NAMALWA (cell line): ENCODE data around the gene IGIP.
A peak's percentile ranks its signal among the peaks of the same experiment; 100 is the strongest.
"Not testable (repeated sequence)": the region's sequence is repeated elsewhere in the genome, so short reads cannot be mapped to it uniquely, and the experiment has no call there.

Experiments
- DNase-seq: peaks from one replicate; pipeline ENCODE4 v3.0.0-alpha.2; 2015; ENCODE audit warnings: low spot score

The IGIP gene

DNA sequence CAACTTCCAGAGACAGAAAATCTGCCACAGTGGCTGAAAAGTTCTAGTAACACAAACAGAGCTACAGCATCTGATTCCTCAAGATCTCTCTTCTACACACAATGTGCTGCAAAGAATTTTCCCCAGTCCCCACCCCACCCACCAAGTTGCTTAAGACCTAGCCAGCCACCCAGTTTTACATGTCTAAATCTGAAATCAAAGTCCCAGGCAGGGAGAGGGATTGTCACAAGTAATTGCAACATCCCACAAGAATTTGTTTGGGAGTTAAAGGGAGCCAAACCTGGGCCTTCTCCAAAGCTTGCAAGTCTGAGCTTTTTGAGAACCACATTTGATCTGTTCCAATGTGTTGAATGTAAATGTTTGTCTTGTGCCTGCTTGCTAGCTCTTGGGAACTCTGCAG is 15.5 kb downstream of the IGIP start:
- no peak for DNase-seq

DNA sequence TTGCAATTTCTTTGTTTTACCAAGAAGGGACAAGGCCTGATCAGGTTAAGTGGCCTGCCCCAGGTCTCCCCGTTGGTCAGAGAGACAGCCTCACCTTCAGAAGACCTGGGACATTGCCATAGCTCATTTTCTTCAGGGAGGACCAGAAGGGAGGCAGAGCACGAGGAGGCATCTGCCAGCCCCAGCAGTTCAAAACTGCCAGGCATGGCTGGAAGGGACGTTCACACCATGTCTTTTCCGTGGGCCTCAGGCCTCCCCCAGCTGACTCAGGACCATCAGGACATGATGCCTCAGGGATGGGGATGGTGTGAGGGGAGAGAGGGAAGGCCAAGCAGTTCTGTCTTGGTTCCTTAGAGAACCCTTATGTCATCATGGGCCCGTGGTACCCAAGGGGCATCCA is 16.5 kb downstream of the IGIP start:
- no peak for DNase-seq

GRCh38 chr5:140142856-140143255 is 17.1 kb downstream of the IGIP start:
- DNase-seq = no peak

- no peak for DNase-seq
These were observed 18.0 kb downstream of the IGIP start for GRCh38 chr5:140143521-140144258.

DNA sequence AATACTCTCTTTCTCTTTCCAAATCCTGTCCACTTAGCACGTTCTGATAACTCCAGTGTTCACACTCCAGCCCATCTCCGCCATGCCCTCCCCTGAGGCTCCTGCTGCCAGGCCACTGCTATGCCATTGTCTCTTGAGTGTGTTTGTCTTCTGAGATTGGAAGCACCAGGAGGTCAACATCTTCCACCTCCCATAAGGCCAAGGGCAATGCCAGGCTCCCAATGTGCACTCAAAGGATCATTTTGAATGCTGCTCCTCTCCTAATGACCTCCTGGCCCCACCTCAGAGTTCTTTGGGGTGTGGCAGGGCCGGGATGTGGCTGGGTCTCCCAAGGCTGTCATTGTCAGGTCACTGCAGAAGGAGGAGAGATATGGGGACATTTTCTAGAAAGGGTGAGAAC is 19.5 kb downstream of the IGIP start:
- no peak for DNase-seq

DNA sequence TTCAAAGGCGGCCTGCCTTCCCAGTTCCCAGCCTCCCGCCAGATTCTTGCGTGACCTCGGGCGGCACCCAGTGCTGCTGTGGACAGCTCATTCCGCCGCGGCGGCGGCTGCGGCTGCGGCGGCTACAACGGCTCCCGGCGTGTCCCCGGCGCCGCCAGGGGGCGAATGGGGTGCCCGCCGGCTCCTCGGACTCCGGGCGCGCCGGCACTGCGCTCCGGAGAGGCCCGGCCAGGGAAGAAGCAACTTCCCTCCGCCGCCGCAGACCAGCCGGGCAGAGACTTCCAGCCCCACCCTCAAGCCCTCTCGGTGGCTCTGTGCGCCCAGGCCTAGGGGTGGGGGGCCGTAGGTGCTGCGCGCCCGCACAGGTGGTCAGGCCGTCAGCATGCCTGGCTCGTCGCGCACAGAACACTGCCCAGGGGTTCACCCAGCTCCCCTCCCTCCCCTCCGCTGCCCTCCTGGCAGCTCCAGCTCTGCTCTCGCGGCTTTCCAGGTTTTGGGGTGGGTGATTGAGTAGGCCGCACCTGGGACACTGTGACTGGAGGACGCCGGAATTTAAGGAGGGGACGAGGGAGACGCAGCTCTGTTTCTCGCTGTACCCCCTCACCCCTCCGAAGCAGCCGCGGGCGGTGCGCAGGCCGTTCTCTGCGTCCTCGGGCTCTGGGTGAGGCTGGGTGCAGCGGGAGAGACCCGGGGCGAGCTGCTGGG is 20.2 kb downstream of the IGIP start:
- DNase-seq = no peak

DNA sequence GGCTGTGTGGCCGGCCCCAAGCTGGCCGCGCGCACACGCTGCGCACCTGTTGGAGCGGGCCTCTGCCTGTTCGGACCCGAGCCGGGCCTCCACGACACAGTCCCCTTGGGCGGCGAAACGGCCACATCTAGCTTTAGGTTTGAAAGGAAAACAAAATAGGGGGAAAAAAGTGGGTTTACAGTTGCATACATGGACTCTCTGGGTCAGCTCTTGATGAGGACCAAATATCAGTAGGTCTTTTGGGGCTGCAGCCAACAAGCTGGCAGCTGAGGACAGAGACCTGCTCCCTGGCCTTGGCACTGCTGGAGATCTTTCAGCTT is 20.7 kb downstream of the IGIP start:
- no peak for DNase-seq

DNA sequence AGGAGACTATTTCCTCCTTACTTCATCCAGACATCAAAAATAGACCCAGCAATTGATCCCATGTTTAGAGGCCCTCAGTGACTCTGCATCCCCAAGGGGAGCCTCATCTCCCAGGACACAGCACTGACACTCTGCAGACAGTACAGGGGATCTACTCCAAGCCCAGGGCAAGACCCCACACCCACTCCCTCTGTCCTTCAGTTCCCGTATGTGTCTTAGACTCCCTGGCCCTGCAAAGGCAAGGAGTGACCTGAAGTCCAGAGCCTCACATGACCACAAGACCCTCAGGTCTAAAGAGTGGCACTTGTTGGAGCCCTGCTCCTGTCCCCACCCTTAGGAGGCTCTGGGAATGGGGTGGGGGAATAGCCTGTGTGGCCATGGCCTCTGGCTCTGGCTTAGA is 21.7 kb downstream of the IGIP start:
- DNase-seq = no peak

GRCh38 chr5:140148508-140148907 is 22.8 kb downstream of the IGIP start:
- DNase-seq = no peak

- no peak for DNase-seq
These were observed 24.5 kb downstream of the IGIP start for GRCh38 chr5:140150201-140150600.

- DNase-seq = no peak
These were observed 25.6 kb downstream of the IGIP start for GRCh38 chr5:140151144-140152021.

DNA sequence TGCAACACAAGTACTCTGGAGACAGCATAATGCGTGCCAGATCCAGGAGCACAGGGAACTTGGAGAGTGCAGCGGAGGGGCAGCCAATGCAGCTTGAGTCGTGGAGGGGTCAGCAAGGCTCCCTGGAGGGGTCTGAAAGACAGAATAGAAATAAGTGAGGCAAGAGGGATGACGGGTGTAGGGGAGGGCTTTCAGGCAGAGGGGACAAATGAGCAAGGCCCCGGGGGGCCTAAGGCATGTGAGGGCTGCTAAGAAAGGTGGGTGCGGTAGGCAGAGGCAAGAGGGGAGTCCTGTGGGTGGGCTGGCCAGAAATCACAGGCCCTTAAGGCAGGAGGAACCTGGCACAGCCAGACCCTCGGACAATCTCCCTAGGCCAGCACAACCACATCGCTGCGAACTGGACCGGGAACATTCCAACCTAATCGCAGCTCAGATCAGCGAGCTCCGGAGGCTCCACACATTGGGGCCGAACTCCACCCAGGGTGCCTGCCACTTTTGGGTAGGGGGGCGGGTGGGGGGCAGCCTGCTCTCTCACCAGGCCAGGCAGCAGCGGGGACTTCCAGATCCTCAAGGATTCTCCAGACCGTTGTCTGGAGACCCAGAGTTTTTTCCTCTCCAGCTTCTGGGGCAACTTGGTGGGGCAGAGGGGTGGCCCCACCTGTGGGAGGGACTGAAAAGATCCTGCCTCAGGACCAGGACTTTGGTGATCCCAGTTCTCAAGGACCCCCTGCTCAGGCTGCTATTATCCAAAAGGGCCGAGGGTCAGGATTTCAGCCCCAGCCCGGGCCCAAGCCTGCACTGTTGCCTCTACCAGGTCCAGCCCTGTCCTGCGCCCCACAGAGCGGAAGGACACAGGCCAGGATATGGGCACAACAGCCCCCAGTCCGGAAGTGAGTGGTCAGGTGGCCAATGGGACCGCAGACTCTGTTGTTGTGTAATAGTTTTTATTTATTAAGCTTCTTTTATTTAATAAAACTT is 26.6 kb downstream of the IGIP start:
- DNase-seq = no peak

DNA sequence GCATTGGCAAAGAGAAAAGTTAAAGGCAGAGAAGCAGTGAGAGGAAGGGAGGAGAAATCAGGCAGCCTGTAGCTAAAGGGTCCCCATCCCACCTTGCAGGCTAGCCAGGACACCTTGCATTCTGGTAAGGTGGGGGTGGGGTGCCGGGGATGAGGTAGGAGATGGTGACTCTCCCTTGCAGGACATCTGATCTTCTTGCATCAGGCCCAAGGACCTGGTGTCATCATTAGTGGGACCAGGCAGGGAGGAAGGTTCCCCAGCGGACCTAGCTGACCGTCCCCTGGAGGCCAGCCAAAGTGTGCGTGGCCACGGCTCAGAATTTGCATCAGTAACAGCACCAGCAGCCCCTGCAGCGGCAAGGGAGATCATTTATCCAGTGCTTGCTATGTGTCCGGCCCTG is 27.5 kb downstream of the IGIP start:
- no peak for DNase-seq

GRCh38 chr5:140153905-140154304 is 28.2 kb downstream of the IGIP start:
- DNase-seq = no peak

DNA sequence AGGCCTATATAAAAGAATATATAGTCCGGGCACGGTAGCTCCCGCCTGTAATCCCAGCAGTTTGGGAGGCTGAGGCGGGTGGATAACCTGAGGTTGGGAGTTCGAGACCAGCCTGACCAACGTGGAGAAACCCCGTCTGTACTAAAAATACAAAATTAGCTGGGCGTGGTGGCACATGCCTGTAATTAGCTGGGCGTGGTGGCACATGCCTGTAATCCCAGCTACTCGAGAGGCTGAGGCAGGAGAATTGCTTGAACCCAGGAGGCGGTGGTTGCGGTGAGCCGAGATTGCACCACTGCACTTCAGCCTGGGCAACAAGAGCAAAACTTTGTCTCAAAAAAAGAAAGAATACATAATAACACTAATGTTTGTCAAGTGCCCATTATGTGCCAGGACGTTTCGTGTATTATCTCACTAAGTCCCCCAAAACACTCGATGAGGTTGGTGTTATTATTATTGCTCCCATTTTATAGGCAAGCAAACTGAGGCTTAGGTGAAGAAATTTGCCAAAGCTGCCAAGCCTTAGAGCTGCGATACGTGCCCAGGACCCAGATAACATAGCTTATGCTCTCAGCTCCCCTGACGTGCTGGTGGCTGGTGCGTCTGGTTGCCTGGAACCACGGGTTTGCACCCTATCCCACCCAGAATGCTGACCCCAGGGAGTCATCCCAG is 29.1 kb downstream of the IGIP start:
- DNase-seq = not testable (repeated sequence)

- DNase-seq = peak; percentile 89
These were observed 31.5 kb downstream of the IGIP start for GRCh38 chr5:140157032-140157781.

DNA sequence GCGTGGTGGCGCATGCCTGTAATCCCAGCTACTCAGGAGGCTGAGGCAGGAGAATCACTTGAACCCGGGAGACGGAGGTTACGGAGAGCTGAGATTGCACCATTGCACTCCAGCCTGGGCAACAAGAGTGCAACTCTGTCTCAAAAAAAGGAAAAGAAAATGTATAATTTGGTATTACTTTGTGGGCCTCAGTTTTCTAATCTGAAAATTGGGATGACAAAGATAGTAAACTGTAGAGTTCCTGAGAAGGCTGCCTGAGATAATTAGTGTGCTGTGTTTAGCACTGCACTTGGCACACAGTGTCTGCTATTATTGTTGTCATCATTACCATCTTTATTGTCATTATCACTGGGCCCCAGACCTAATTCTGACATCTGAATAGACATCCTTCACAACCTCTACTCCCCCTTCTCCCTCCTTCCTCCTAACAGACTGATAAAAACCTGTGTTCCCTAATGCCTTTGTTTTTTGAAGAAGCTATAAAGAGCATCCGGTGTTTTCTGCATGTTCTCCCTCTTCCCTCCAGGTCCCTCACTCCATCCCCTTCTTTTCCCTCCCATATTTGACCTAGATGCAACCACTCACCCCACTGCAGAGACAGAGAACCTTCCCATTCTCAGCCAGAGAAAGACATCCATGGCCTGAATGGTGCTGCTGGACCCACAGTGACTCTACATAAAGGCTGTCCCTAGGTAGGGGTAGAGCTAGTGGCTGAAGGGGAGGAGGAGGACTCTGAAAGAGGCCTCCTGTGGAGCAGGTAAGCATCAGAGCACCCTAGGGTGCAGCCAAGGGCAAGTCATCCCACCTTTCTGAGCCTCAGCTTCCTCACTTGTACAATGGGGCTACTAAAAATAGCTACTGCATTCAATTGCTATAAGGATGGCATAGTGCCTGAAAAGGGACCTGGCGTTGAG is 33.5 kb downstream of the IGIP start:
- no peak for DNase-seq

DNA sequence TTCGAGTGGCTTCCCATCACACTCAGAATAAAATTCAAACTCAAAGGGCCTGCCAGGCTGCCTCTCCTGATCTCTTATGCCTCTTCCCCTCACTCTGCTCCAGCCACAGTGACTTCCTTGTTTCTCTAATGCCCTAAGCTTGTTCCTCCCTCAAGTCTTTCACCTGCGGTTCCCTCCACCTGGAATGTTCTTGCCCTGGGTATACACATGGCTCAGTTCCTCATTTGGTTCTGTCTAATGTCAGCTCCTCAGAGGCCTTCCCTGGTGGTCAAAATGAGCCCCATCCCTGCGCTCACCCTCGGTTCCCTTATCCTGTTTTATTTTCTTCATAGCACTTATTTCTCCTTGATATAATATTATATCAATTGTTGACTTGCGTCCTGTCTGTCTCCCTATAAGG is 36.5 kb downstream of the IGIP start:
- DNase-seq = no peak

GRCh38 chr5:140162781-140163180 is 37.0 kb downstream of the IGIP start:
- DNase-seq = no peak
